ENCODE data around the gene FLOT2.

GRCh38 chr17:28885363-28885762, 12.2 kb downstream of the FLOT2 start:
- TF ChIP-seq CTCF (conservative IDR thresholded peaks at IDR 0.05) (no peak), ZFX (IDR thresholded peaks at IDR 0.05) (no peak)
